Peyer's patch (tissue), 4 donors: ENCODE measurements around the gene PDLIM5.

Experiments
- POLR2A ChIP-seq, 2 donors: fragments of 450-650 bp; IDR thresholded peaks; one replicate each; pipeline ENCODE4 v1.5.1; 2017; ENCODE audit warnings: antibody characterized with exemption in 2 of 2, mild to moderate bottlenecking in 2 of 2, moderate library complexity in 2 of 2
- TF ChIP-seq, protein P1 (sequence below), 6 experiments: fragments of 450-650 bp in 4 of 6; fragments of 200-600 bp in 2 of 6; sonication (generic) in 1 of 6; IDR thresholded peaks; one replicate each; pipeline ENCODE4 v1.5.1; 2017 to 2019; ENCODE audit warnings: antibody characterized with exemption in 6 of 6, mild to moderate bottlenecking in 3 of 6, moderate library complexity in 1 of 6

DNA sequence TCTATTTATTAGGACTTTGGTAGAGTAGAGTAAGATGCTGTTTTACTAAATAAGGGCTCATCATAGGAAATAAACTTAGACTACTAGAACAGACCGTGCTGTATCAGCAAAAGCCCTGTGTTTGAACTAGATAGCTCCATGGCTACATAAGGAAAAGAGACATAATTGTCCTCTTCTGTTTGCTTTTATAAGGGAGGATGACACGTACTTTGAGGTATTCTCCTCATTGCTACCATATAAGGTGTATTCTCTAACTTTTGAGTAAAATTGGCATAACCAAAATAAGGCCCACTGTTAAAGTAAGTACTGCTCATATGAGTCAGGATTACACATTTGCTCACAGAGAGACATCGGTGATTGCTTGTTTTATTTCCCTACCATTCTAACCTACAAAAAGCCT is 64.3 kb downstream of the PDLIM5 start:
- TF ChIP-seq, protein P1, sequence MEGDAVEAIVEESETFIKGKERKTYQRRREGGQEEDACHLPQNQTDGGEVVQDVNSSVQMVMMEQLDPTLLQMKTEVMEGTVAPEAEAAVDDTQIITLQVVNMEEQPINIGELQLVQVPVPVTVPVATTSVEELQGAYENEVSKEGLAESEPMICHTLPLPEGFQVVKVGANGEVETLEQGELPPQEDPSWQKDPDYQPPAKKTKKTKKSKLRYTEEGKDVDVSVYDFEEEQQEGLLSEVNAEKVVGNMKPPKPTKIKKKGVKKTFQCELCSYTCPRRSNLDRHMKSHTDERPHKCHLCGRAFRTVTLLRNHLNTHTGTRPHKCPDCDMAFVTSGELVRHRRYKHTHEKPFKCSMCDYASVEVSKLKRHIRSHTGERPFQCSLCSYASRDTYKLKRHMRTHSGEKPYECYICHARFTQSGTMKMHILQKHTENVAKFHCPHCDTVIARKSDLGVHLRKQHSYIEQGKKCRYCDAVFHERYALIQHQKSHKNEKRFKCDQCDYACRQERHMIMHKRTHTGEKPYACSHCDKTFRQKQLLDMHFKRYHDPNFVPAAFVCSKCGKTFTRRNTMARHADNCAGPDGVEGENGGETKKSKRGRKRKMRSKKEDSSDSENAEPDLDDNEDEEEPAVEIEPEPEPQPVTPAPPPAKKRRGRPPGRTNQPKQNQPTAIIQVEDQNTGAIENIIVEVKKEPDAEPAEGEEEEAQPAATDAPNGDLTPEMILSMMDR (IDR thresholded peaks at IDR 0.05), result no peak
- no peak for TF ChIP-seq POLR2A (IDR thresholded peaks at IDR 0.05)
